H1 (cell line): ENCODE measurements around the gene SNRK. TPM values are rescaled to one million over a fixed set of nuclear protein-coding genes. Genes with fewer than 3 reads are reported as not detected.

Experiments
- CTCF ChIA-PET: fragments of 300-600 bp; sonication (Branson Sonifier 250); formaldehyde crosslinking; loops from one replicate; lab custom pipeline; 2021; ENCODE audit not compliant: partially characterized antibody; lab: Charles Lee
- POLR2A ChIA-PET: fragments of 300-600 bp; sonication (Branson Sonifier 250); formaldehyde crosslinking; loops from one replicate; lab custom pipeline; 2021; ENCODE audit warnings: inconsistent platforms; ENCODE audit not compliant: partially characterized antibody; lab: Charles Lee
- DNase-seq, 2 experiments: peaks; one replicate each; pipeline versions ENCODE4 v3.0.0 to v3.0.0-alpha.2; 2010 to 2022; ENCODE audit warnings: low spot score in 2 of 2, low read depth in 1 of 2, mixed read lengths in 1 of 2
- FAIRE-seq: peaks from 2 replicates; lab custom pipeline; 2011; peaks lifted over from hg19 to GRCh38; lab: Jason Lieb, UNC
- H2AFZ ChIP-seq: 2 replicates; pipeline ENCODE4 v1.8.1; 2012; ENCODE audit warnings: low read length, inconsistent platforms
- H2AK5ac ChIP-seq: 2 replicates; pipeline ENCODE4 v1.6.1; 2013; ENCODE audit warnings: low read depth, low read length
- H2BK120ac ChIP-seq: replicated peaks from 2 replicates; pipeline ENCODE3; 2013; ENCODE audit warnings: low read depth, low read length, inconsistent platforms
- H2BK12ac ChIP-seq: 2 replicates; pipeline ENCODE4 v1.6.1; 2013; ENCODE audit warnings: low read depth, low read length
- H2BK15ac ChIP-seq: 2 replicates; pipeline ENCODE4 v1.6.1; 2013; ENCODE audit warnings: low read length
- H2BK20ac ChIP-seq: 2 replicates; pipeline ENCODE4 v1.6.1; 2013; ENCODE audit warnings: low read length
- H2BK5ac ChIP-seq: 2 replicates; pipeline ENCODE4 v1.6.1; 2013; ENCODE audit warnings: low read depth, low read length
- H3K14ac ChIP-seq: 2 replicates; pipeline ENCODE4 v1.6.1; 2013; ENCODE audit warnings: inconsistent platforms; ENCODE audit not compliant: insufficient read length
- H3K18ac ChIP-seq: 2 replicates; pipeline ENCODE4 v1.6.1; 2013; ENCODE audit warnings: low read length; ENCODE audit errors: extremely low read depth
- H3K23ac ChIP-seq: 2 replicates; pipeline ENCODE4 v1.6.1; 2013; ENCODE audit warnings: inconsistent platforms; ENCODE audit not compliant: insufficient read length
- H3K23me2 ChIP-seq: 2 replicates; pipeline ENCODE4 v1.6.1; 2013; ENCODE audit warnings: low read depth, low read length
- H3K27ac ChIP-seq: 2 replicates; pipeline ENCODE4 v1.6.1; 2011; ENCODE audit warnings: low read depth, low read length, inconsistent platforms
- H3K27me3 ChIP-seq, 4 experiments: replicated peaks in 1 of 4; 1 replicate in 1 of 4; 2 replicates in 3 of 4; pipeline versions ENCODE4 v1.6.1 to v1.8.1; 2011 to 2013; ENCODE audit warnings: low read length in 3 of 4, mild to moderate bottlenecking in 3 of 4, inconsistent platforms in 2 of 4, mixed read lengths in 2 of 4, moderate library complexity in 1 of 4; ENCODE audit not compliant: control insufficient read depth in 3 of 4, insufficient read depth in 3 of 4; ENCODE audit errors: extremely low read depth in 1 of 4
- H3K36me3 ChIP-seq, 4 experiments: 2 replicates each; pipeline versions ENCODE4 v1.6.1 to v1.8.1; 2011 to 2013; ENCODE audit warnings: mild to moderate bottlenecking in 4 of 4, low read length in 3 of 4, moderate library complexity in 2 of 4, control low read depth in 1 of 4, inconsistent platforms in 1 of 4; ENCODE audit not compliant: insufficient read depth in 4 of 4, control insufficient read depth in 2 of 4
- H3K4ac ChIP-seq: replicated peaks from 2 replicates; pipeline ENCODE3; 2013; ENCODE audit warnings: low read length, low read depth, mixed read lengths, inconsistent platforms; ENCODE audit not compliant: insufficient read length
- H3K4me1 ChIP-seq, 4 experiments: replicated peaks in 1 of 4; 1 replicate in 1 of 4; 2 replicates in 3 of 4; pipeline versions ENCODE4 v1.6.1 to v1.8.1; 2011 to 2013; ENCODE audit warnings: low read length in 3 of 4, inconsistent platforms in 2 of 4, mixed read lengths in 1 of 4; ENCODE audit not compliant: insufficient read depth in 4 of 4, control insufficient read depth in 3 of 4
- H3K4me2 ChIP-seq, 2 experiments: 2 replicates each; pipeline versions ENCODE4 v1.6.1 to v1.8.1; 2011 to 2013; ENCODE audit warnings: low read depth in 2 of 2, low read length in 2 of 2, control low read depth in 1 of 2, inconsistent platforms in 1 of 2, mild to moderate bottlenecking in 1 of 2; ENCODE audit not compliant: insufficient read depth in 1 of 2
- H3K4me3 ChIP-seq, 4 experiments: fragments of 200-600, 300-600 bp in 1 of 4; sonication (generic), shearing (Covaris generic), sonication (Bioruptor Twin) in 1 of 4; 2 replicates each; pipeline versions ENCODE4 v1.5.1 to v1.8.1; 2011 to 2016; ENCODE audit warnings: low read length in 4 of 4, low read depth in 3 of 4, control low read depth in 2 of 4, inconsistent platforms in 2 of 4, mild to moderate bottlenecking in 2 of 4, mixed read lengths in 1 of 4, moderate library complexity in 1 of 4; ENCODE audit not compliant: insufficient read depth in 2 of 4; ENCODE audit errors: extremely low read depth in 1 of 4
- H3K56ac ChIP-seq: replicated peaks from 2 replicates; pipeline ENCODE3; 2013; ENCODE audit warnings: low read depth, mild to moderate bottlenecking, mixed read lengths, low read length, inconsistent platforms; ENCODE audit not compliant: insufficient read length
- H3K79me1 ChIP-seq: 2 replicates; pipeline ENCODE4 v1.6.1; 2013; ENCODE audit warnings: low read depth, low read length, control low read depth
- H3K79me2 ChIP-seq, 2 experiments: 2 replicates each; pipeline versions ENCODE4 v1.6.1 to v1.8.1; 2012 to 2013; ENCODE audit warnings: low read length in 2 of 2, mild to moderate bottlenecking in 2 of 2, inconsistent platforms in 1 of 2; ENCODE audit not compliant: insufficient read depth in 2 of 2, control insufficient read depth in 1 of 2
- H3K9ac ChIP-seq, 4 experiments: replicated peaks in 1 of 4; 1 replicate in 1 of 4; 2 replicates in 3 of 4; pipeline versions ENCODE4 v1.6.1 to v1.8.1; 2011 to 2013; ENCODE audit warnings: low read depth in 3 of 4, low read length in 3 of 4, control low read depth in 2 of 4, mild to moderate bottlenecking in 2 of 4, moderate library complexity in 2 of 4, inconsistent platforms in 1 of 4; ENCODE audit errors: extremely low read depth in 1 of 4
- H3K9me3 ChIP-seq, 2 experiments: 2 replicates each; pipeline versions ENCODE4 v1.6.1 to v1.8.1; 2012 to 2013; ENCODE audit warnings: mild to moderate bottlenecking in 2 of 2, moderate library complexity in 2 of 2, control low read depth in 1 of 2, inconsistent platforms in 1 of 2, low read depth in 1 of 2, low read length in 1 of 2, mixed read lengths in 1 of 2; ENCODE audit not compliant: insufficient read depth in 2 of 2
- H4K20me1 ChIP-seq, 2 experiments: replicated peaks in 1 of 2; 2 replicates each; pipeline versions ENCODE3 to v1.8.1; 2011 to 2013; ENCODE audit warnings: inconsistent platforms in 2 of 2, low read length in 2 of 2, mild to moderate bottlenecking in 1 of 2; ENCODE audit not compliant: insufficient read depth in 2 of 2, control insufficient read depth in 1 of 2
- H4K5ac ChIP-seq: 2 replicates; pipeline ENCODE4 v1.6.1; 2013; ENCODE audit warnings: low read length, low read depth, mixed read lengths, inconsistent platforms; ENCODE audit not compliant: insufficient read length
- H4K8ac ChIP-seq: 2 replicates; pipeline ENCODE4 v1.8.0; 2013; ENCODE audit warnings: mild to moderate bottlenecking, moderate library complexity, low read length, inconsistent platforms; ENCODE audit not compliant: insufficient read depth; ENCODE audit errors: extremely low read depth
- H4K91ac ChIP-seq: replicated peaks from 2 replicates; pipeline ENCODE3; 2013; ENCODE audit warnings: low read length, mixed read lengths, inconsistent platforms; ENCODE audit not compliant: insufficient read length
- BCL11A ChIP-seq, 2 experiments: IDR thresholded peaks; one replicate each; pipeline ENCODE4 v1.6.1; 2011; ENCODE audit warnings: low read depth in 2 of 2, low read length in 2 of 2, mild to moderate bottlenecking in 2 of 2
- CHD1 ChIP-seq: IDR thresholded peaks from 2 replicates; pipeline ENCODE4 v1.6.1; 2012; ENCODE audit warnings: low read depth, low read length, improper control_type of control experiment
- RFX5 ChIP-seq: IDR thresholded peaks from 2 replicates; pipeline ENCODE4 v1.6.1; 2011; ENCODE audit warnings: low read depth, low read length, improper control_type of control experiment, borderline replicate concordance
- RXRA ChIP-seq: IDR thresholded peaks from 2 replicates; pipeline ENCODE4 v1.6.1; 2011; ENCODE audit warnings: low read depth, mild to moderate bottlenecking, low read length, moderate library complexity; ENCODE audit not compliant: insufficient read depth
- SIX5 ChIP-seq: IDR thresholded peaks from 2 replicates; pipeline ENCODE4 v1.6.1; 2011; ENCODE audit warnings: mild to moderate bottlenecking, low read depth, low read length
- polyA plus RNA-seq, 7 experiments: library from polyadenylated mRNA; depleted of rRNA in 3 of 7; stranded (reverse) in 5 of 7; unstranded in 2 of 7; fragments of >200 nt in 5 of 7; fragments of 200-250 nt in 2 of 7; gene quantifications; 1 replicate in 5 of 7; 2 replicates in 1 of 7; 4 replicates in 1 of 7; pipeline versions ENCODE4 v1.2.1 to v1.2.3, GENCODE V29; 2011 to 2013; ENCODE audit warnings: missing spikeins in 2 of 7, mixed read lengths in 2 of 7
- total RNA-seq: library from RNA; stranded (reverse); fragmentation: NEBNext Ultra II Directional; extraction: Animal tissue kit (Norgen Biotek cat#: 25700); gene quantifications from 2 replicates; pipeline ENCODE4 v1.2.1, GENCODE V29; 2021

SNRK gene
- total and polyA plus RNA-seq, 2 of the 8 experiments (the other 6 are each of a cell fraction or from before 2014, with no cell fraction given), result 4.4 to 11.7 TPM

- no peaks in the 10 kb centered on the region for H3K36me3 ChIP-seq
- ChIA-PET POLR2A (no interaction called here), CTCF (no interaction called here)
- FAIRE-seq (no peak), DNase-seq (no peak)
- no peak overlapping the region for H4K5ac ChIP-seq
- H2AK5ac ChIP-seq, result no peak overlapping the region
- H3K4me2 ChIP-seq, result no peak overlapping the region
- H3K27me3 ChIP-seq, result no peaks in the 10 kb centered on the region
- no peak overlapping the region for H2BK12ac ChIP-seq
- H3K18ac ChIP-seq, result no peak overlapping the region
- H4K20me1 ChIP-seq, result peaks cover 0 to 2% of the 10 kb centered on the region in 2 experiments
- no peak overlapping the region for H3K4me3 ChIP-seq
- H2BK5ac ChIP-seq, result no peak overlapping the region
- H3K14ac ChIP-seq, result no peak overlapping the region
- H3K9ac ChIP-seq, result no peak overlapping the region
- H4K91ac ChIP-seq, result no peak overlapping the region
- no peak overlapping the region for H2BK20ac ChIP-seq
- H3K23ac ChIP-seq, result no peak overlapping the region
- no peak overlapping the region for H4K8ac ChIP-seq
- peaks cover 0 to 3% (median 0%) of the 10 kb centered on the region in 4 experiments; a peak in 2 of 7 replicates for H3K4me1 ChIP-seq
- H3K9me3 ChIP-seq, result no peaks in the 10 kb centered on the region
- H3K4ac ChIP-seq, result no peak overlapping the region
- peaks cover 3 to 6% of the 10 kb centered on the region in 2 experiments; a peak in 1 of 4 replicates for H3K79me2 ChIP-seq
- H3K23me2 ChIP-seq, result no peaks in the 10 kb centered on the region; the same call in 1 of the 2 replicates
- TF ChIP-seq RFX5, result no peak
- no peak for TF ChIP-seq RXRA
- no peak for TF ChIP-seq BCL11A (IDR thresholded peaks at IDR 0.05; ENCODE audit: low read depth in 2 of 2, low read length in 2 of 2)
- no peak for TF ChIP-seq SIX5
- no peak for TF ChIP-seq CHD1
- TF ChIP-seq, all 59 proteins: peak for 0
- Histone ChIP-seq H3K56ac (no peak overlapping the region), H2AFZ (no peak overlapping the region), H3K79me1 (no peaks in the 10 kb centered on the region; the same call in 1 of the 2 replicates), H2BK120ac (no peak overlapping the region), H3K27ac (no peak overlapping the region), H2BK15ac (no peak overlapping the region)
Measured at GRCh38 chr3:43328653-43329052, 42.3 kb downstream of the SNRK start.
